ENCODE measurements around the gene TNFRSF6B.
"Not testable (repeated sequence)": the region's sequence is repeated elsewhere in the genome, so short reads cannot be mapped to it uniquely, and the experiment has no call there.

- not testable (repeated sequence) for TF ChIP-seq POLR2A (IDR thresholded peaks at IDR 0.05; ENCODE audit: low read length); GATA1 (IDR thresholded peaks at IDR 0.05; ENCODE audit: low read depth, low read length)
Measured at GRCh38 chr20:63671695-63672094, 24.8 kb upstream of the TNFRSF6B start.

Data from erythroblast (primary cell).